Islet precursor cell (in vitro differentiated cells): ENCODE results near the gene NOXA1.

Source experiments
- DNase-seq: peaks from one replicate; pipeline ENCODE4 v3.0.0-alpha.2; 2018

The NOXA1 gene

DNA sequence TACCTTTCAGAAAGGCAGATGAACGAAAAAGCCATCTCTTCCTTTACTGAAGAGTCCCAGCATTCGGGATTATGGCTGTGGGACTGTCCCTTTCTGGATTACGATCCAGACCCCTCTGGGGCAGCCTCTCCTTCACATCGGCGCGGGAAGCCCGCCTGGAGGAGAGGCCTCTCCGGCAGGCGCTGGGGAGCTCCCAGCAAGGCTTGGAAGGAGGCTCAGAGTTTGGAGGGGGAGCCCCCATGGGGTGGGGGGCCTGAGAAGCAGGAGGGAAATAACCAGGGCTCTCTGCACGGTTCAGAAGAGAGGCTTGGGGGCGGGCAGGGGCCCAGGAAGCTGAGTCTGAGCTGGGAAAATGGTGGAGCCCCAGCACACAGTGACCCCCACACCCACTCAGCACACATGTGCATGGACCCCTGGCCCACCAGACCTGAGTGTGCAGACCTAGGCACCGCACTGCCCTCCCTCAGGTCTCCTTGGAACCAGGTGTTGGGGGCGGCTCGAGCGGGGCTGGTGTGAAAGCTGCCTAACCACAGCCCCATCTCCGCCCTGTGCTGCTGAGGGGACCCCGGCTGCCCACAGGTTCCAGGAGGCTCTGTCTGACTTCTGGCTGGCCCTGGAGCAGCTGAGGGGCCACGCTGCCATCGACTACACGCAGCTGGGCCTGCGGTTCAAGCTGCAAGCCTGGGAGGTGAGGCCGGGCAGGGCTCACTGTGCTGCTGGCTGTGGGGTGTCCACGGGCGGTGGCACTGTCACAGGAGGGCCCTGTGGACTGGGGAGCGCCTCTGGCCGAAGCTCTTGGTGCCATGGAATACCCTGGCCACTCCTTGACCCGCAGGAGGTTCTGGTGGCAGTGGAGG, 4.5 kb downstream of the NOXA1 start:
- DNase-seq = no peak

DNA sequence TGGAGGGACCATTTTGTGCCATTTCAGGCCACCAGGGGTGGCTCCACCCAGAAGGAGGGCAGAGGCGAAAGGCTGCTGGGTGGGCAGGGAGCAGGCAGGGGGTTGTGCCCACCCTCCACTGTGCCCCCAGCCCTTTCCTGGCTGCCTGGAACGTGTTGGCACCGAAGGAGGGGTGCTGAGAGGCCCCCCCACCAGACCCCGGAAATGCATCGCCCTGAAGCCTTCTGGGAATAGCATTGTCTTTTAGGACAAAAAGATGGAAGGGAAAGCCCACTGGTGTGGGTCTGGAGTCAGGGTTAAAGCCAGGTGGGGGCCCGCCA, 5.1 kb downstream of the NOXA1 start:
- no peak for DNase-seq

DNA sequence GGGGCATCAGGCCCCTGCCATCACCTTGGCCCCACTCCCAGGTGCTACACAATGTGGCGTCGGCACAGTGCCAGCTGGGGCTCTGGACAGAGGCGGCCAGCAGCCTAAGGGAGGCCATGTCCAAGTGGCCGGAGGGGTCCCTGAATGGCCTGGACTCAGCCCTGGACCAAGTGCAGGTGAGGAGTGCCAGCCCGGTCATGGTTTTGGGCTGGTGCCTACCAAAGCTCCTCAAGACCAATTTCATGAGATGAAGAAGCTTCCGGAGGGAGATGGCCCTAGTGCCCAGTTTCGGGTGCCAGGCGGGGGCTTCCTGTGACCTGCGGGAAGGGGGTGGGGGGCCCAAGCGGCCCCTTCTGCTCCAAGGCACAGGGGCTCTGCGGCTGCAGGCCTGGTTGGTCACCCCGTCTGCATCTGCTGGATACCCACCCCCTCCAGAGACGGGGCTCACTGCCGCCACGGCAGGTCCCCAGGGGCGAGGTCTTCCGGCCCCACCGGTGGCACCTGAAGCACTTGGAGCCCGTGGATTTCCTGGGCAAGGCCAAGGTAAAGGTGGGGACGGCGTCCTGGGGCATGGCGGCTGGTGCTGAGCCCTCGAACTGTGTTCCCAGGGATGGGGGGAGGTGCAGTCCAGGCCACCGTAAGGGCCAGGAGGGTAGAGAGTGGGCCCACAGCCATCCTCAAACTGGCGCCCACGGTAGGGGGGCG, 5.8 kb downstream of the NOXA1 start:
- no peak for DNase-seq

DNA sequence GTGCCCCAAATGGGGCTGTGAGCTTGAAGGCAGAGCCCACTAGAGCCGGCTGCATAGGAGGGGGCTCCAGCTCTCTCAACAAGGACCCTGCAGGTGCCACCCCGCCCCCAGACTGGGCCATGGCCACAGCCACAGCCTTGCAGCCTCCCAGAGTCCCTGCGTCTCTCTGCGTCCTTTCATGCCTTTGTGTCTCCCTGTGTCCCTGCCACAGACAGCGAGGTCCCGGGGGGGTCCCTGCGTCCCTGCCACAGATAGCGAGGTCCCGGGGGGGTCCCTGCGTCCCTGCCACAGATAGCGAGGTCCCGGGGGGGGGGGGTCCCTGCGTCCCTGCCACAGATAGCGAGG, 6.3 kb downstream of the NOXA1 start:
- no peak for DNase-seq

DNA sequence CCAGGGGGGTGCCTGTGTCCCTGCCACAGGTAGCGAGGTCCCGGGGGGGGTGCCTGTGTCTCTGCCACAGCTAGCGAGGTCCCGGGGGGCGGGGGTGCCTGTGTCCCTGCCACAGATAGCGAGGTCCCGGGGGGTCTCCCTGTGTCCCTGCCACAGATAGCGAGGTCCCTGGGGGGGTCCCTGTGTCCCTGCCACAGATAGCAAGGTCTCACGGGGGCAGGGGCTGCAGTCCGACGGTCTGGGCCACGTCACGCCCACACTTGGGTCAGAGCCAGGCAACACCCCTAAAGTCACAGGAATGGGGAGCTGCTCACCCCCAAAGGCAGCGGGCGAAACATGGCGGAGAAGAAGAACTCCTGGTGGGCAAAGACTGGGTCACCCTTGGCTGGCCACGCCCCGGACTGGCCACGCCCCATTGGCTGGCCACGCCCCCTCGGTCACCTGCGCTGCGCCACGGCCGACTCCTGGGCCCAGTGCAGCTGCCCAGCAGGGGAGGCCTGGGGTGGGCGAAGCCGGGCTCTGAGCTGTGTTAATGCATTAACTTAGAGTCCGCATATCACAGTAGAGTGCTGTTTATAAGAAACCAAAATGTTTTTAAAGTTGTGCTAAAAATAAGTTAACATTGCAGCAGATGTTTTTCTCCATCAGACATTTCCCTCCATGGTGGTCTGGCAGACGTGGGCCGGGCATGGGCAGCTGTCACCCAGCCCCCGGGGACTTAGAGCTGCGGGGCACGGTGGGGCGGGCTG, 7.0 kb downstream of the NOXA1 start:
- DNase-seq = no peak

DNA sequence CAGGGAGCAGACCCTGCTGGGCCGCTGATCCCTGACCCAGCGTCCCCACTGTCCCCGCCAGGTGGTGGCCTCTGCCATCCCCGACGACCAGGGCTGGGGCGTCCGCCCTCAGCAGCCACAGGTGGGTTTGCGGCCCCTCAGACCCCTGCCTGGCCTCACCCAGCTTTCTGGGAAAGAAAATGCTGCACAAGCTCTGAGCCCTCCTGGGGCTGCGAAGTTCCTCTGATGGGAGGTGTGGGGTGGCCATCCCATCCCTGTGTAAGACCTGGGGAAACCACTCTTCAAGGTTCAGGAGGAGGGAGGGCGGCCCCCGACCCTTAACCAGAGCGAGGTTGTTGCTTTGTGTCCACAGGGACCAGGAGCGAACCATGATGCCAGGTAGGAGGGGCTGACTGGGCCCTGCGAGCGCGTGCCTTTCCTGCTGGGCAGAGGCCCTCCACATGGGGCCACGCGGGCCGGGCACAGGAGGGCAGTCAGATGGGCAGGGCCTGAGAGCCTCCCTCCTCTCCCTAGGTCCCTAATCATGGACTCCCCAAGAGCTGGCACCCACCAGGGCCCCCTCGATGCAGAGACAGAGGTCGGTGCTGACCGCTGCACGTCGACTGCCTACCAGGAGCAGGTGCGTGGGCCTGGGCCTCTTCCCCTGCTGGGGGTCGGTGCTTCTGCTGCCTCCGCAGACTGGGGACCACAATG, 7.7 kb downstream of the NOXA1 start:
- DNase-seq = no peak

DNA sequence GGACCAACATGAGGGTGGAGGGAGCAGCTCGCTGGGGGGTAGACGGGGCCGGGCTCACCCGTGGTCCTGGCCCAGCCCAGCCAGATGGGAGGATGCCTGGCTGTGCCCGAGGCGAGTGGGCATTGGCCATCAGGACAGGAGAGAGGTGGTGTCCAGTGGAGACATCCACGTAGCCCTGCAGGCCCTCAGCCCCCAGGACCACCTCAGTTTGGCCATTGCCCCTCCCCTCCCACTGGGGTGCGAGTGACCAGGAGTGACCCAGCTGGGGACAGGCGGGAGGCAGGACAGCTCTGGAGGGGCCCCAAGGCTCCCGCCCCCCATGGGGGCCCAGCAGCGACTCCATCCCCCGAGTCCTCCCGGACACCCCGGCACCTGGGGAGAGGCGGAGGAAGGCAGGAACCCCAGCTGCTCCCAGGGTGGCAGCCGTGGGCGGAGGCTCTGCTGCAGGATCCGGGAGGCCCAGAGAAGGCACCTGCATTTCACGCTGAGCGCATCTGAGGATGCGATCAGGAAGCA, 8.3 kb downstream of the NOXA1 start:
- no peak for DNase-seq

DNA sequence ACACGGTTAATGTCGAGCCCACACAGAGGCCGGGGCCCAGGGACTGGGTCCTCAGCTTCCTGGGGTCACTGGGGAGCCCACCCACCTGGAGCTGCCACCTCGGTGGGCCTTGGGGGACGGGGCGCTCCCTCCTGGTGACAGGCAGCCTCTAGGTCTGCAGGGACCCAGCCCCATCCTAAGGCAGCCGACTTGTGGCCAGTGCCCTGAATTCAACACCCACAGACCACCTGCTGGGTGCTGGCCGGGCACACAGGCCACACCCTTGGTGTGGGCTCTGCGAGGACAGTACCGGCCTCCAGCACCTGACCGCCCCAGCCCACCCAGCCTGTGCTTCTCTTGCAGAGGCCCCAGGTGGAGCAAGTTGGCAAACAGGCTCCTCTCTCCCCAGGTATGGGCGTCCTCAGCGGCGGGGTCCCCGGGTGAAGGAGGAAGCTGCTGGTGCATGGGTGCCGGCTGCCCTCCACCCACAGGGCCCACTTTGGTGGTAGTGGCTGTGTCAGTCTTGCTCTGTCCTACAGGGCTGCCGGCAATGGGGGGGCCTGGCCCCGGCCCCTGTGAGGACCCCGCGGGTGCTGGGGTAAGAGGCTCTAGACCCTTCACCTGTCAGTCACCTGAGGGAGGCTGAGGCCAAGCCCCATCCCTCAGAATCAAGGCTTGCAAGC, 9.6 kb downstream of the NOXA1 start:
- no peak for DNase-seq

DNA sequence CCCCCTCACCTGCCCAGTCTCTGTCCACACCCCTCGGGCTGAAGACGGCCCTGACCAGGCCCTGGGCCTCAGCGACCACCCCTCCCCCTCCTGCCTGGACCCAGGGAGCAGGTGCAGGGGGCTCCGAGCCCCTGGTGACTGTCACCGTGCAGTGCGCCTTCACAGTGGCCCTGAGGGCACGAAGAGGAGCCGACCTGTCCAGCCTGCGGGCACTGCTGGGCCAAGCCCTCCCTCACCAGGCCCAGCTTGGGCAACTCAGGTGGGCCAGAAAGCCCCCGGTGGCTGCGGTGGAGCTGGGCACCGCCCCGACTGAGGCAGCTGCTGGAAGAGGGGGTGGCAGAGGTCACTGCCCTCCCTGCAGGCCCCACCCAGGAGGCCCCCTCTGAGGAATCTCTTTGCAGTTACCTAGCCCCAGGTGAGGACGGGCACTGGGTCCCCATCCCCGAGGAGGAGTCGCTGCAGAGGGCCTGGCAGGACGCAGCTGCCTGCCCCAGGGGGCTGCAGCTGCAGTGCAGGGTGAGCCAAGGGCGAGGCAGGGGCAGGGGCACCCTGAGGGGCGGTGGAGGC, 10.2 kb downstream of the NOXA1 start:
- DNase-seq = no peak

DNA sequence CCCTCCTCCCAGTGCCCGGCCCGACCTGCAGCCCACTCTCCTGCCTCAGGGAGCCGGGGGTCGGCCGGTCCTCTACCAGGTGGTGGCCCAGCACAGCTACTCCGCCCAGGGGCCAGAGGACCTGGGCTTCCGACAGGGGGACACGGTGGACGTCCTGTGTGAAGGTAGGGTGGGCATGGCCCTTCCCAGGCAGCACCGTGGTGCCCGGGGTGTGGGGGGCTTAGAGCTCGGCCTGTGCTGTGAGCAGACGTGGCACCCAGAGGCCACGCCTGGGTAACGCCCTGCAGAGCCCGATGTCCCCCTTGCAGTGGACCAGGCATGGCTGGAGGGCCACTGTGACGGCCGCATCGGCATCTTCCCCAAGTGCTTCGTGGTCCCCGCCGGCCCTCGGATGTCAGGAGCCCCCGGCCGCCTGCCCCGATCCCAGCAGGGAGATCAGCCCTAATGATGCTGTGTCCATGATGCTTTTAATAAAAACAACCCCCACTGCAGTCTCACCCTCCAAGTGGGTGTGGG, 10.8 kb downstream of the NOXA1 start:
- DNase-seq = no peak

DNA sequence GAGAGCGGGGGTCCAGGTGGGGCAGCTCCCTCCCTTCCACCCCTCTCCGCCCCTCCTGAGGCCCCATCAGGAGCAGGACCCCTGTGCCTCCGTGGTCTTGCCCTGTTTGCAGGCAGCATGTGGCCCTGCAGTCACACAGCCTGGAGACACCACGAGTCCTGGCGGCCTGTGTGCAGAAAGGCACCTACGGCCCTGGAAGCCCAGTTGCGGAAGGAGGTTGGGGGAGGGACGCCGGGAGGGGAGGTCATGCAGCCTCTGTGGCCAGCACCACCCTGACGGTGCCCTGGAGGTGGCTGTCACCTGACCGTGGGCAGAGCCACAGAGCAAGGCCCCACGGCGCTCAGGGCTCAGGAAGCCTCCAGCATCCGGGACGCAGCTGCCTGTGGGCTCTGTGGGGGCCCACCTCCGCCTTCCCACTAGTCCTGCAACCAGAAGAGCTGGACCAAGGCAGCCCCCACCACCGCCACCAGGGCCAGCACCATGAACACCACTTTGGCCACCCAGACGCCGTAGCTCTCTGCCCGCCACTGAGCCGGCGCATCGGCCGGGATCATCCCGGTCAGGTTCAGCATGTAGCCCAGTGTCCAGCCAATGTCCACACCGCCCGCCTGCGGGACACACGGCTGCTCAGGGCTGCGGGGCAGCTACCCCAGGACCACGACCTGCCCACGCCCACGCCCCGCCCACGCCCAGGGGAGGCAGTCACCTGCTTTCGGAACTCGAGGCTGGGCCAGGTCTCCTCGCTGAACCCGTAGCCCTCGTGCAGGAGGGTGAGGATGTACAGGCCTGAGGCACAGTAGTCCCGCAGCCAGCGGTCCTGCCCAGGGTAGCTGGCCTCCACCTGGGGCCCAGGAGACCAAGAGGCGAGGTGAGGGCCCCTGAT, 11.5 kb downstream of the NOXA1 start:
- no peak for DNase-seq

DNA sequence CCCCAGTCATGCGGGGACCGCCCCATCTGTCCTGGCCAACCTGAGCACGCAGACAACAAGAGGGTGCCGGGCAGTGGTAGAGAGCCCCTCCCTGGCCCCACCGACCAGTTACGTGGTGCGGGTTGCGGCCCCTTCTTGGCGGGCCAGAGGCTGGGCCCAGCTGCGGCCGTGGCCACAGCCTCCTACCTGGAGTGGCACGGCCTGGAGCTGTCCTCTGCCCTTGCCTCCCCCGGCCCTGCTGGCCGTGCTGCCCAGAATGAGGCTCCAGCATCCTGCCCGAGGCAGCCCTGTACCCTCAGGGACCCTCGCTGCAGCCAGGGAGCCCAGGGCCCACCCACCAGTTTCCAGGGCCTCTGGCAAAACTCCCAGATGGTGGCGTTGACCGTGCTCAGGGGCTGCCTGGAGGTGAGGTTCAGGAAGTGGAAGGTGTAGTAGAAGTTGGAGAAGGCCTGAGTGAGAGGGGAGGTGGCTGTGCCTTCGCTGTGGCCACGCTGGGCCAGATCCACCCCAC, 12.2 kb downstream of the NOXA1 start:
- no peak for DNase-seq

DNA sequence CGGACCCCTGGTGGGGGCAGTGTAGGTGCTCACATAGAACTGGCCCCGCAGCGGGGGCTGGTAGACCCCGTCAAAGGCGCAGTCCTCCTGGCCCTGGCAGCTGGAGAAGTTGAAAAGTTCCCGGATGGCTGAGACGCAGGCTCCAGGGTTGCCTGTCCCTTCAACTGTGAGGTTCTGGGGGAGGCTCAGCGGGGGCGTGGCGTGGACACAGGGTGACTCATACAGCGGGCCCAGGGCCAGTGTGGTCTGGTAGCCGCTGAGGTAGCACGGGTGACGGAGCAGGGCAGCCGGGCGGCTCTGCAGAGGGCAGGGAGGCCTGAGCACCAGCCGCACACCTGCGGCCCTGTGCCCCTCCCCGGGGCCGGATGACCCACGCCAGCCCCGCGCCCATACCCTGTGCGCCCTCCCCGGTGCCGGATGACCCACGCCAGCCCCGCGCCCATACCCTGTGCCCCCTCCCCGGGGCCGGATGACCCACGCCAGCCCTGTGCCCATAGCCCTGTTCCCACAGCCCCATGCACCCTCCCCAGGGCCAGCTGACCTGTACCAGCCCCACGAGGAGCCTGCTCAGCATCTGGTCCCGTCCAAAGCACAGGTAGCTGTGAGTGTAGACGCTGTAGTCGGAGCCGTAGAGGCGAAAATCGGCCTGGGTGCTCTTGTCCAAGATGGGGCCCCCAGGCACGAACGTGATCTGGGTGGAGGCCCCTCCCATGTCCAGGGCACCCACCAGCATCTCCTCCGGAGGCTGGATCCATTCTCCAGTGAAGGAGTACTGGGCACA, 13.0 kb downstream of the NOXA1 start:
- DNase-seq = no peak

DNA sequence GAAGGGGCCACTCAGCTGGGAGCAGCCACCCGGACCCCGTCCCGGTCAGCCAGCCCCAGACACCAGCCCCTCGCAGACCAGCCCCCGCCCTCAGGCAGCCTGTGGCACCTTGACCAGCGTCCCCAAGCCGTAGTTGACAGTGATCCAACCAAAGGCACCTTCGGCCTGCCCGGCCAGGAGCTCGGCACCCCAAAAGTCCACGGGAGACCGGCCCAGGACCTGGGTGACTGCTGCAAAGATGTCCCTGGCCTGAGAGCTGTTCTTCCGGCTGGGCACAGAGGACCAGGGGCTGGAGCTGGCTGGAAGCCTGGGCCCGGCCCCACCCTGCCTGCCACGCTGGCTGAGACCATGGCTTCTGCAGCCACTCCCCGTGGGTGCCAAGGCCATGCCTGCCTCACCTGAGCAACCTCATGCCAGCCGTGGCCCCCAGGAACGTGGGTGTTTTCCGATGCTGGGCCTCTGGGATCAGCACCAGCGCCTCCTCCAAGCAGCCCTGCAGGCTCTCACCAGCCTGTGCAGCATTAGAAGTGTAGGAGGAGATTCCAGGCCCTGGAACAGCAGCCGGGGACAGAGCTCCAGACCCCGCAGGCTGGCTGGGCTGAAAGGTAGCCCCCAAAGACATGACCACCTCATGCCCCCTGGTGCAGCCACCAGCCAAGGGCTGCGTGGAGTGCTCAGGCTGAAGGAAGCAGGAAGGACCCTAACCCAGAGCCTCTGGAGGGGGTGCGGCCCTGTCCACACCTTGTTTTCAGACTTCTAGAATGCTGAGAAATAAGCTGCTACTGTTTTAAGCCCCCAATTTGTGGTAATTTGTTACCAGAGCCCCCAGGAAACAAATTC, 13.8 kb downstream of the NOXA1 start:
- no peak for DNase-seq

DNA sequence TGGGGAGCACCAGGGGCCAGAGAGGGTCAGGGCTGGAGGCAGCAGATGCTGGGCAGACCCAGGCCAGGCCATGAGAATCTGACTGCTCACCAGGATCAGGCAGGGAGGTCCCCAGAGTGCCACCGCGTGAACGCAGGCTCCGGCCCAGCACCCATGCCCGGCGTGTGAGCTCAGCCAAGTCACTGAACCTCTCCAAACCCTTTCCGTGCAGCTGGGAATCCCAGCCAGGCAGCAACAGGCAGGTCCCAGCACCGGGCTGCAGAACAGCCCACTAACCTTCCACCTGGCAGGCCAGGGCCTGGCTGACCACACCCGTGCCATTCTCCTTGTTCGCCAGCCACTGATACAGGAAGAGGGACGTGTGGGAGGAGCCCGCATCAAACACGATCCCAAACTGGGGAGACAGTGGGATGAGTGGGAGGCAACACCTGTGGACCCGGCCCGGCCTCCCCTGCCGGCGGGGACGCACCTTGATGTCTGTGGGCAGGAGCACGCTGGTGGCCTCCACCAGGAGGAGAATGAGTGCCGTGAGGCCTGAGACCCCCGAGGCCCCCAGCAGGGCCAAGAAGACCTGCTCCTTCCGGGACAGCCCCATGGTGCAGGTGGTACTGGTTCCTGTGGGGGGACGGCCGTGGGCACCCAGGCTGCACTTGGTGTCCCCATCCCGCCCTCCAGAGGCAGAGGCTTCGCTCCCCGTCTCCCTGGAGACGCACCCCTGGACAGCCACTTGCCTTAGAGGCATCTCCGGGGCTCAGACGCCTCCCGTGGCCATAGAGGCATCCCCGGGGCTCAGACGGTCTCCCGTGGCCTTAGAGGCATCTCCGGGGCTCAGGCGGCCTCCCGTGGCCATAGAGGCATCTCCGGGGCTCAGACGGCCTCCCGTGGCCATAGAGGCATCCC, 14.7 kb downstream of the NOXA1 start:
- DNase-seq = no peak

DNA sequence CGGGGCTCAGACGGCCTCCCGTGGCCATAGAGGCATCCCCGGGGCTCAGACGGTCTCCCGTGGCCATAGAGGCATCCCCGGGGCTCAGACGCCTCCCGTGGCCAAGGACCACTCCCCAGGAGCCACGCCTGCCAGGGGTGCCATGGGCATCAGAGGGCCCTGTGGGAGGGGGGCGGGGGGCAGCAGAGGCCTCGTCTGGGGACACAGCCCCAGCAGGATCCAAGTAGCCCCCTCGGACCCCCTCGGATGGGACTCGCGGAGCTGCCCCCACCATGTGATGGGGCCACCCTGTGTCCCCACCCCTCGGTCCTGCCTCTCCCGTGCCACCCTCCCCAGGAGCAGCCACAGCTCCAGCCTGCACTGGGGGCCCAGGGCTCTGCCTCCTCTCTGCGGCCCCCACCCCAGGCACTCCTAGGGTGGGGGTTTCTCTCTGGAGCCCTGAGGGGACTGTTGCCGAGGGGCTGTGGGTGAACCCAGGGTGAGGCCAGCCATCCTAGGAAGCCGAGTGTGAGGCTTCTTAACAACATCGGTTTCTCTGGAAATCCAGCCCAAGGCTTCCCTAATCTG, 15.5 kb downstream of the NOXA1 start:
- DNase-seq = no peak

DNA sequence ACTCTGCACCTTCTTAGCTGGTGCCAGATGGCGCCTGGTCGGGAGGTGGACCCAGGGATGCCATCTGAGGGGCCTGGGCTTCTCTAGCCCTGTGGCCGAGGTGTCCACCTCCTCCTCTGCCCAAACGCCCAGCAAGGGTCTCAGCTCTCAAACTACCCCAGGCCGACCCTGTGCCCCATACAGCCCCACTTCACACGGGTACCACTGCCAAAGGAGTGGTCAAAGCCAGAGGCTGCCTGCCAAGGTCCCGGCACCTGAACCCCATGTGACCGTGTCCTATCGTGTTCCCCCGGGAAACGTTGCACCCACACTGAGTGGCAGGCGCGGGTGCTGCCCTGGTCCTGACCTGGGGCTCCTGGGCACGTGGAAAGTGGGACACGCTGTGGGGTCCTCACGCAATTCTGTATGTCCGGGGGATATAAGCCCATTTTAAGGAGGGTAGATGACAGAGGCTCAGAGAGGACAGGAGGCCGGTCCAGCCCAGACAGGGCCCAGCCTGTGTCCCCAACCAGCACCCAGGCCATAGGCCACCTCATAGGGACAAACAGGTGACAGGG, 16.0 kb downstream of the NOXA1 start:
- no peak for DNase-seq
